Esophagus (tissue), 2 donors: ENCODE data around the gene ZBED2. TPM values are rescaled to one million over a fixed set of nuclear protein-coding genes. Genes with fewer than 3 reads are reported as not detected.
"Not testable (repeated sequence)": the region's sequence is repeated elsewhere in the genome, so short reads cannot be mapped to it uniquely, and the experiment has no call there.

Source experiments
- H3K27ac ChIP-seq, 2 donors: one replicate each; pipeline ENCODE4 v1.5.1; 2013; ENCODE audit warnings: low read depth in 2 of 2, mild to moderate bottlenecking in 2 of 2, inconsistent platforms in 1 of 2, low read length in 1 of 2, moderate library complexity in 1 of 2
- H3K27me3 ChIP-seq, 2 donors: one replicate each; pipeline ENCODE4 v1.6.1; 2013; ENCODE audit warnings: low read length in 2 of 2, control low read depth in 1 of 2, mild to moderate bottlenecking in 1 of 2; ENCODE audit not compliant: insufficient read depth in 2 of 2, control insufficient read depth in 1 of 2
- H3K36me3 ChIP-seq, 2 donors: one replicate each; pipeline ENCODE4 v1.6.1; 2013; ENCODE audit warnings: low read length in 1 of 2; ENCODE audit not compliant: control insufficient read depth in 2 of 2, insufficient read depth in 2 of 2
- H3K4me1 ChIP-seq, 2 donors: one replicate each; pipeline ENCODE4 v1.6.1; 2013; ENCODE audit warnings: low read length in 1 of 2; ENCODE audit not compliant: control insufficient read depth in 2 of 2, insufficient read depth in 2 of 2
- H3K4me3 ChIP-seq, 2 donors: one replicate each; pipeline ENCODE4 v1.5.1; 2013; ENCODE audit warnings: low read length in 2 of 2, mild to moderate bottlenecking in 2 of 2, low read depth in 1 of 2, moderate library complexity in 1 of 2
- H3K9me3 ChIP-seq, 2 donors: one replicate each; pipeline ENCODE4 v1.6.1; 2013; ENCODE audit warnings: mild to moderate bottlenecking in 2 of 2, low read depth in 1 of 2, low read length in 1 of 2, moderate library complexity in 1 of 2; ENCODE audit not compliant: control insufficient read depth in 2 of 2, insufficient read depth in 1 of 2
- WGBS, 2 donors: extraction: QIAGEN DNeasy Blood & Tissue Kit; methylation state at CpG; one replicate each; pipeline ENCODE4 v1.1.7; 2013; 5-methylcytosine and 5-hydroxymethylcytosine counted together
- polyA plus RNA-seq, 2 donors: library from polyadenylated mRNA; stranded (reverse); fragments of 200-250 nt; gene quantifications; one replicate each; pipeline ENCODE4 v1.2.3, GENCODE V29; 2013
- donor health status: healthy with polysubstance abuse.
- donor health status: Bipolar disorder and iron deficiency.

The ZBED2 gene, protein sequence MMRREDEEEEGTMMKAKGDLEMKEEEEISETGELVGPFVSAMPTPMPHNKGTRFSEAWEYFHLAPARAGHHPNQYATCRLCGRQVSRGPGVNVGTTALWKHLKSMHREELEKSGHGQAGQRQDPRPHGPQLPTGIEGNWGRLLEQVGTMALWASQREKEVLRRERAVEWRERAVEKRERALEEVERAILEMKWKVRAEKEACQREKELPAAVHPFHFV
- polyA plus RNA-seq: 10 to 100 TPM in 1 of 2 donors, 1 to 10 TPM in 1; 7.6 to 11.2 TPM

- H3K36me3 ChIP-seq: no peaks in the 10 kb centered on the region
- H3K27me3 ChIP-seq: no peaks in the 10 kb centered on the region
- no peaks in the 10 kb centered on the region for H3K9me3 ChIP-seq
- peak within 1 kb of the TSS; percentile 38 to 74 for H3K27ac ChIP-seq
- 45 to 49% methylated on average over 2 of the region's 2 CpGs for WGBS, 2 donors
- H3K4me3 ChIP-seq: peak within 1 kb of the TSS in 1 of 2 donors; percentile 40
- peaks cover 0 to 10% of the 10 kb centered on the region in 2 donors for H3K4me1 ChIP-seq
Observed at GRCh38 chr3:111595232-111595631, at the start of gene ZBED2. Gene ZBED2, minus strand, starts transcription at chr3:111595346. Its CDS starts 1,145 bp downstream, at chr3:111594201.

DNA sequence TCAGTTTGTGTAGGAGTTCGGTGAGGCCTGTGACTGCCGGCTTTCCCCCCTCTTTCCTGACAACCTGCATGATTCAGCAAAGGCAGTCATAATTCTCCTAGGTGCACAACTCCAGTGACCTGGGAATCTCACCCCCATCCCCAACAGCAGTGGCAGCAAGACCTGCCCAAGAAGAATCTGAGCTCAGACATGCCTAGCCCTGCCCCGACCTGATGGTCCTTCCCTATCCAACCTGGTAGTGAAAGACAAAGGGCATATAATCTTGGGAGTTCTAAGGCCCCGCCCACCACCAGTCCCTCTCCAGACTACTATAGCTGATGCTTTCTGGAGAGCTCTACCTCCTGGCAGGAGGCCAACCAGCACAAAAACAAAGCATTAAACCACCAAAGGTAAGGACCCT is 44.2 kb upstream of the ZBED2 start:
- Histone ChIP-seq H3K9me3 (no peaks in the 10 kb centered on the region), H3K4me1 (no peaks in the 10 kb centered on the region), H3K36me3 (no peaks in the 10 kb centered on the region), H3K27ac (no peak overlapping the region), H3K27me3 (no peaks in the 10 kb centered on the region), H3K4me3 (no peak overlapping the region)
- WGBS, 2 donors: 61 to 69% methylated on average over 4 of the region's 4 CpGs

- no peaks in the 10 kb centered on the region for H3K4me1 ChIP-seq
- H3K36me3 ChIP-seq: no peaks in the 10 kb centered on the region
- WGBS, 2 donors: 45 to 62% methylated on average over 4 of the region's 4 CpGs
- no peak overlapping the region for H3K27ac ChIP-seq
- no peaks in the 10 kb centered on the region for H3K9me3 ChIP-seq
- no peaks in the 10 kb centered on the region for H3K27me3 ChIP-seq
- H3K4me3 ChIP-seq: no peak overlapping the region
Observed at GRCh38 chr3:111636366-111636885, 41.3 kb upstream of the ZBED2 start.

DNA sequence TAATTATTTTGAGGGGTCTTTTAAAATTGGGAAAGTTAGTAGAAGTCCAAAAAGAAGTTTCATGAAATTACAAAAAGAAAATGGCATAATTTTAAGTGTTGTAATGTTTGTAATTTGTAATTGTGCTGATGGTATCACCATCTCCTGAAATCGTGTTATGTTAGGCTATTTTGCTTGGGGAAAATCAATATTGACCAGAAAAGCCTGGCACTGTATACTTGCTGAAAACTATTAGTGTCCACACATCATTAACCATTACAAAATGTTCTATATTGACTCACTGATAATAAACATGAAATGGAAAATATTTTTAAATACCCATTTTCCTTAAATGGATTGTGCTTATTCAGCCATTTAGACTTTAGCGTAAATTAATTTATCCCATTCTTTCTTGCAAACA is 40.3 kb upstream of the ZBED2 start:
- Histone ChIP-seq H3K4me3 (no peak overlapping the region), H3K9me3 (no peaks in the 10 kb centered on the region), H3K36me3 (no peaks in the 10 kb centered on the region), H3K4me1 (no peaks in the 10 kb centered on the region), H3K27me3 (no peaks in the 10 kb centered on the region), H3K27ac (no peak overlapping the region)
- 76 to 82% methylated on average over 2 of the region's 2 CpGs for WGBS, 2 donors

DNA sequence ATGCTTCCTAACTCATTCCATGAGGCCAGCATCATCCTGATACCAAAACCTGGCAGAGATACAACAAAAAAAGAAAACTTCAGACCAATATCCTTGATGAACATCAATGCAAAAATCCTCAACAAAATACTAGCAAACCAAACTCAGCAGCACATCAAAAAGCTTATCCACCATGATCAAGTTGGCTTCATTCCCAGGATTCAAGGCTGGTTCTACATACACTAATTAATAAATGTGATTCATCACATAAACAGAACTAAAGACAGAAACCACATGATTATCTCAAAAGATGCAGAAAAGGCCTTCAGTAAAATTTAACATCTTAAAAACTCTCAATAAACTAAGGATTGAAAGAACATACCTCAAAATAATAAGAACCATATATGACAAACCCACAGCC is 35.5 kb upstream of the ZBED2 start:
- H3K9me3 ChIP-seq, H3K36me3 ChIP-seq, H3K27ac ChIP-seq, H3K4me3 ChIP-seq, H3K27me3 ChIP-seq, H3K4me1 ChIP-seq: not testable (repeated sequence)

- not testable (repeated sequence) for H3K27ac ChIP-seq, H3K9me3 ChIP-seq, H3K4me1 ChIP-seq, H3K36me3 ChIP-seq, H3K4me3 ChIP-seq, H3K27me3 ChIP-seq
- WGBS, 2 donors: 94 to 97% methylated on average over 1 of the region's 1 CpG
Observed at GRCh38 chr3:111629018-111629417, 33.9 kb upstream of the ZBED2 start.

DNA sequence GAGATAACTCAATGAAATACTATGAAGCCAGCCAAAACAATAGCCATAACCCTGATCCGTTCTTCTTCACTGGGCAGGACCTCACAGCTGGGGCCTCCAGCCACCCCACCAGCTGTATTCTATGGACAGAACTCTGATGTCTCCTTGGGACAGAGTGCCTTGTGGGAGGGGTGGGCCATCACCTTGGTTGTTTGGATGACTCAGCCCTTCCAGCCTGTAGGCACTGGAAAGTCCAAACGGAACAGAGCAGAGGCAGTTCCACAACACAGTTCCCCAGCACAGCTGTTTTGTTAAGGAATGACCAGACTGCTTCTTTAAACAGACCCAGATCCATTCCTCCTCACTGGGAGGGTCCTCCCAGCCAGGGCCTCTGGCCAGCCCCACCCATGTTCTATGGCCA is 31.9 kb upstream of the ZBED2 start:
- WGBS, 2 donors: 55 to 74% methylated on average over 2 of the region's 2 CpGs
- Histone ChIP-seq H3K4me3 (no peak overlapping the region), H3K4me1 (no peaks in the 10 kb centered on the region), H3K9me3 (no peaks in the 10 kb centered on the region), H3K27me3 (no peaks in the 10 kb centered on the region), H3K27ac (no peak overlapping the region), H3K36me3 (no peaks in the 10 kb centered on the region)

- H3K4me3 ChIP-seq: no peak overlapping the region
- no peaks in the 10 kb centered on the region for H3K4me1 ChIP-seq
- H3K27ac ChIP-seq: no peak overlapping the region
- 66 to 69% methylated on average over 5 of the region's 5 CpGs for WGBS, 2 donors
- peaks cover 0 to 7% of the 10 kb centered on the region in 2 donors for H3K9me3 ChIP-seq
- H3K36me3 ChIP-seq: no peaks in the 10 kb centered on the region
- no peaks in the 10 kb centered on the region for H3K27me3 ChIP-seq
Observed at GRCh38 chr3:111621535-111621934, 26.4 kb upstream of the ZBED2 start.

- no peaks in the 10 kb centered on the region for H3K36me3 ChIP-seq
- 72 to 74% methylated on average over 3 of the region's 3 CpGs for WGBS, 2 donors
- H3K27me3 ChIP-seq: no peaks in the 10 kb centered on the region
- no peak overlapping the region for H3K4me3 ChIP-seq
- no peaks in the 10 kb centered on the region for H3K4me1 ChIP-seq
- no peak overlapping the region for H3K27ac ChIP-seq
- peaks cover 0 to 7% of the 10 kb centered on the region in 2 donors for H3K9me3 ChIP-seq
Observed at GRCh38 chr3:111619833-111620232, 24.7 kb upstream of the ZBED2 start.

DNA sequence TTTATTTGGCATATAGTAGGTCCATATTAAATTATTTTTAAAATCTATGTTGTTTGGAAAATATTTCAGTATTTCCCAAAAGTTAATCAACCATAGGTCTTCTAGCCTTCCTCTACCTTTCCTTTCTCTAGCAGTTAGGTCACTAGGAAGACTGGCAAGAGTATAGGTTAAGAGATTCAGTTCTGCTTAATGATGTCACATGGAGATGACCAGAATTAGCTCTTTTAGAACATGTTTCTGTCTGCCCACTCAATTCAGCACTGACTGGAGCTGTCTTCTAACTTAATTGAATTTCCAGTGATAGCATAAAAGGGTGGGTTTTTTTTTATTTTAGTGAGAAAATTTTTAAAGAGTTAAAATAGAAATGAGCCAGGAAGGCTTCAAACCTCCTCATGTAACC is 23.8 kb upstream of the ZBED2 start:
- no peaks in the 10 kb centered on the region for H3K27me3 ChIP-seq
- H3K36me3 ChIP-seq: no peaks in the 10 kb centered on the region
- H3K9me3 ChIP-seq: peaks cover 0 to 7% of the 10 kb centered on the region in 2 donors
- H3K27ac ChIP-seq: no peak overlapping the region
- no peaks in the 10 kb centered on the region for H3K4me1 ChIP-seq
- H3K4me3 ChIP-seq: no peak overlapping the region
